HepG2 (cell line): ENCODE data around the gene ZC3H12A. TPM values are rescaled to one million over a fixed set of nuclear protein-coding genes. Genes with fewer than 3 reads are reported as not detected.

Experiments
- HHEX ChIP-seq: IDR thresholded peaks from 2 replicates; pipeline ENCODE4 v1.6.1; 2016; ENCODE audit warnings: control low read depth
- HNF4A ChIP-seq: sonication (generic); formaldehyde crosslinking; IDR thresholded peaks from 2 replicates; pipeline ENCODE4 v1.4.0; 2020; ENCODE audit warnings: missing genetic modification reagents
- KDM6A ChIP-seq: IDR thresholded peaks from 2 replicates; pipeline ENCODE4 v1.6.1; 2016; ENCODE audit warnings: low read depth
- NFKBIZ ChIP-seq: IDR thresholded peaks from 2 replicates; pipeline ENCODE4 v1.6.1; 2018; ENCODE audit warnings: missing genetic modification reagents, missing compliant biosample characterization
- POLR2A ChIP-seq, 2 experiments: IDR thresholded peaks; 2 replicates each; pipeline ENCODE4 v1.6.1; 2011; ENCODE audit warnings: low read depth in 2 of 2, low read length in 2 of 2, mild to moderate bottlenecking in 1 of 2, moderate library complexity in 1 of 2; ENCODE audit not compliant: insufficient read depth in 1 of 2
- RARG ChIP-seq: sonication (generic); formaldehyde crosslinking; IDR thresholded peaks from 2 replicates; pipeline ENCODE4 v1.4.0; 2020; ENCODE audit warnings: low read depth, mild to moderate bottlenecking, missing genetic modification reagents
- SP2 ChIP-seq: sonication (generic); formaldehyde crosslinking; IDR thresholded peaks from 2 replicates; pipeline ENCODE4 v1.5.1; 2020; ENCODE audit warnings: mild to moderate bottlenecking, missing genetic modification reagents
- STAT5B ChIP-seq: sonication (generic); formaldehyde crosslinking; IDR thresholded peaks from 2 replicates; pipeline ENCODE4 v1.4.0; 2020; ENCODE audit warnings: missing genetic modification reagents
- TBX2 ChIP-seq: sonication (generic); formaldehyde crosslinking; IDR thresholded peaks from 2 replicates; pipeline ENCODE4 v1.5.0; 2020; ENCODE audit warnings: missing genetic modification reagents, mild to moderate bottlenecking, borderline replicate concordance
- TOPORS ChIP-seq: sonication (generic); formaldehyde crosslinking; IDR thresholded peaks from 2 replicates; pipeline ENCODE4 v1.8.0; 2023; ENCODE audit warnings: mild to moderate bottlenecking, missing genetic modification reagents
- U2AF2 ChIP-seq: fragments of 200-400 bp; formaldehyde crosslinking; IDR thresholded peaks from 2 replicates; pipeline ENCODE4 v1.6.1; 2017; ENCODE audit warnings: low read depth, mild to moderate bottlenecking, low read length
- UBTF ChIP-seq: sonication (generic); formaldehyde crosslinking; IDR thresholded peaks from 2 replicates; pipeline ENCODE4 v1.4.0; 2020; ENCODE audit warnings: mild to moderate bottlenecking, missing genetic modification reagents
- ZC3H13 ChIP-seq: sonication (generic); formaldehyde crosslinking; IDR thresholded peaks from 2 replicates; pipeline ENCODE4 v1.8.1; 2023; ENCODE audit warnings: mild to moderate bottlenecking, missing genetic modification reagents, moderate library complexity
- ZNF136 ChIP-seq: sonication (generic); formaldehyde crosslinking; IDR thresholded peaks from 2 replicates; pipeline ENCODE4 v1.8.1; 2022; ENCODE audit warnings: low read depth, mild to moderate bottlenecking, moderate library complexity, missing genetic modification reagents
- ZNF207 ChIP-seq: fragments of 450-650 bp; IDR thresholded peaks from 2 replicates; pipeline ENCODE4 v1.6.1; 2016; ENCODE audit warnings: antibody characterized with exemption, borderline replicate concordance
- ZNF326 ChIP-seq: sonication (generic); formaldehyde crosslinking; IDR thresholded peaks from 2 replicates; pipeline ENCODE4 v1.4.0; 2020; ENCODE audit warnings: missing genetic modification reagents, borderline replicate concordance
- ZNF614 ChIP-seq: IDR thresholded peaks from 2 replicates; pipeline ENCODE4 v1.6.1; 2018; ENCODE audit warnings: missing biosample characterization, missing genetic modification reagents, inconsistent platforms, borderline replicate concordance
- ZNF629 ChIP-seq: sonication (generic); formaldehyde crosslinking; conservative IDR thresholded peaks from 2 replicates; pipeline ENCODE4 v1.5.0; 2020; ENCODE audit warnings: missing genetic modification reagents
- ZSCAN29 ChIP-seq: sonication (generic); formaldehyde crosslinking; conservative IDR thresholded peaks from 2 replicates; pipeline ENCODE4 v1.4.0; 2020; ENCODE audit warnings: mild to moderate bottlenecking, missing genetic modification reagents
- polyA plus RNA-seq, 8 experiments: library from polyadenylated mRNA; depleted of rRNA in 3 of 8; stranded (reverse) in 7 of 8; unstranded in 1 of 8; fragments of >200 nt; fragmentation: Illumina TruSeq in 4 of 8; extraction: Trizol in 4 of 8; gene quantifications; 2 replicates each; pipeline versions ENCODE4 v1.2.1 to v1.2.3, GENCODE V29; 2011 to 2016; ENCODE audit warnings: low read depth in 4 of 8, missing spikeins in 1 of 8, mixed read lengths in 1 of 8; ENCODE audit not compliant: insufficient read depth in 1 of 8
- total RNA-seq, 5 experiments: library from RNA; depleted of rRNA; stranded (reverse); fragments of >200 nt; fragmentation: Illumina TruSeq; extraction: Trizol; gene quantifications; 2 replicates each; pipeline ENCODE4 v1.2.3, GENCODE V29; 2016; ENCODE audit warnings: low read depth in 1 of 5
- TF ChIP-seq, protein P1 (sequence below): conservative IDR thresholded peaks from 2 replicates; pipeline ENCODE4 v1.6.1; 2018; ENCODE audit warnings: missing genetic modification reagents
- TF ChIP-seq, protein P2 (sequence below): sonication (generic); formaldehyde crosslinking; IDR thresholded peaks from 2 replicates; pipeline ENCODE4 v1.4.0; 2020; ENCODE audit warnings: missing genetic modification reagents, borderline replicate concordance
- TF ChIP-seq, protein P3 (sequence below): fragments of 450-650 bp; IDR thresholded peaks from 2 replicates; pipeline ENCODE4 v1.6.1; 2017

ZC3H12A gene
- total and polyA plus RNA-seq, 2 of the 13 experiments (the other 11 are each of a cell fraction or from before 2014, with no cell fraction given), result 6.8 to 13.3 TPM

DNA sequence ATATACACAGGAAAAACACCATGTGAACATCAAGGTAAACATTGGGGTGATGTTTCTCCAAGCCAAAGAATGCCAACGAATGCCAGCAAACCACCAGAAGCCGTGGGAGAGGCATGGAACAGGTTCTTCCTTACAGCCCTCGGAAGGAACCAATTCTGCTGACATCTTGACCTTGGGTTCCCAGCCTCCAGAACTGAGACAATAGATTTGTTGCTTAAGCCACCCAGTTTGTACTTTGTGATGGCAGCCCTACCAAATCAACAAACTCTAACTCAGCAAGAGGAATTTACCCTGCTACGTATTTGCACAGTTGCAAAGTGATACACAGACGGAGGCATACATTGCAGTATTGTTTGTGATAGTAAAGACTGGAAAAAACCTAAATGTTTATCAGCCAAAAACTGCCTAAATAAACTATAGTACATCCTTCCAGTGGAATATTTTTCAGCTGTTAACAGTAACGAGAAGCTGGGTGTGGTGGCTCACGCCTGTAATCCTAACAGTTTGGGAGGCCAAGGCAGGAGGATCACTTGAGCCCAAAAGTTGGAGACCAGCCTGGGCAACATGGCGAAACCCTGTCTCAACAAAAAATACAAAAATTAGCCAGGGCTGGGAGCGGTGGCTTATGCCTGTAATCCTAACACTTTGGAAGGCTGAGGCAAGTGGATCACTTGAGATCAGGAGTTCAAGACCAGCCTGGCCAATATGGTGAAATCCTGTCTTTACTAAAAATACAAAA is 12.5 kb upstream of the ZC3H12A start (continued):
- TF ChIP-seq KDM6A (CRISPR knock-in tag), result 0 out of 2 replicates have a peak, but pooled peaks have one; percentile 27
- TF ChIP-seq, protein P1, sequence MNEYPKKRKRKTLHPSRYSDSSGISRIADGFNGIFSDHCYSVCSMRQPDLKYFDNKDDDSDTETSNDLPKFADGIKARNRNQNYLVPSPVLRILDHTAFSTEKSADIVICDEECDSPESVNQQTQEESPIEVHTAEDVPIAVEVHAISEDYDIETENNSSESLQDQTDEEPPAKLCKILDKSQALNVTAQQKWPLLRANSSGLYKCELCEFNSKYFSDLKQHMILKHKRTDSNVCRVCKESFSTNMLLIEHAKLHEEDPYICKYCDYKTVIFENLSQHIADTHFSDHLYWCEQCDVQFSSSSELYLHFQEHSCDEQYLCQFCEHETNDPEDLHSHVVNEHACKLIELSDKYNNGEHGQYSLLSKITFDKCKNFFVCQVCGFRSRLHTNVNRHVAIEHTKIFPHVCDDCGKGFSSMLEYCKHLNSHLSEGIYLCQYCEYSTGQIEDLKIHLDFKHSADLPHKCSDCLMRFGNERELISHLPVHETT, result no peak
- TF ChIP-seq STAT5B (CRISPR knock-in tag), result no peak
- TF ChIP-seq, protein P2, sequence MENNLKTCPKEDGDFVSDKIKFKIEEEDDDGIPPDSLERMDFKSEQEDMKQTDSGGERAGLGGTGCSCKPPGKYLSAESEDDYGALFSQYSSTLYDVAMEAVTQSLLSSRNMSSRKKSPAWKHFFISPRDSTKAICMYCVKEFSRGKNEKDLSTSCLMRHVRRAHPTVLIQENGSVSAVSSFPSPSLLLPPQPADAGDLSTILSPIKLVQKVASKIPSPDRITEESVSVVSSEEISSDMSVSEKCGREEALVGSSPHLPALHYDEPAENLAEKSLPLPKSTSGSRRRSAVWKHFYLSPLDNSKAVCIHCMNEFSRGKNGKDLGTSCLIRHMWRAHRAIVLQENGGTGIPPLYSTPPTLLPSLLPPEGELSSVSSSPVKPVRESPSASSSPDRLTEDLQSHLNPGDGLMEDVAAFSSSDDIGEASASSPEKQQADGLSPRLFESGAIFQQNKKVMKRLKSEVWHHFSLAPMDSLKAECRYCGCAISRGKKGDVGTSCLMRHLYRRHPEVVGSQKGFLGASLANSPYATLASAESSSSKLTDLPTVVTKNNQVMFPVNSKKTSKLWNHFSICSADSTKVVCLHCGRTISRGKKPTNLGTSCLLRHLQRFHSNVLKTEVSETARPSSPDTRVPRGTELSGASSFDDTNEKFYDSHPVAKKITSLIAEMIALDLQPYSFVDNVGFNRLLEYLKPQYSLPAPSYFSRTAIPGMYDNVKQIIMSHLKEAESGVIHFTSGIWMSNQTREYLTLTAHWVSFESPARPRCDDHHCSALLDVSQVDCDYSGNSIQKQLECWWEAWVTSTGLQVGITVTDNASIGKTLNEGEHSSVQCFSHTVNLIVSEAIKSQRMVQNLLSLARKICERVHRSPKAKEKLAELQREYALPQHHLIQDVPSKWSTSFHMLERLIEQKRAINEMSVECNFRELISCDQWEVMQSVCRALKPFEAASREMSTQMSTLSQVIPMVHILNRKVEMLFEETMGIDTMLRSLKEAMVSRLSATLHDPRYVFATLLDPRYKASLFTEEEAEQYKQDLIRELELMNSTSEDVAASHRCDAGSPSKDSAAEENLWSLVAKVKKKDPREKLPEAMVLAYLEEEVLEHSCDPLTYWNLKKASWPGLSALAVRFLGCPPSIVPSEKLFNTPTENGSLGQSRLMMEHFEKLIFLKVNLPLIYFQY (CRISPR knock-in tag), result no peak
- no peak for TF ChIP-seq POLR2A (IDR thresholded peaks at IDR 0.05; ENCODE audit: insufficient read depth in 1 of 2, low read depth in 2 of 2, low read length in 2 of 2)
- TF ChIP-seq ZNF136 (CRISPR knock-in tag), result no peak
- TF ChIP-seq U2AF2, result no peak
- TF ChIP-seq ZNF614 (CRISPR knock-in tag), result no peak
- no peak for TF ChIP-seq ZNF207
- no peak for TF ChIP-seq SP2 (CRISPR knock-in tag)
- no peak for TF ChIP-seq UBTF
- no peak for TF ChIP-seq ZC3H13 (CRISPR knock-in tag)
- TF ChIP-seq TOPORS (CRISPR knock-in tag), result no peak
- no peak for TF ChIP-seq RARG (CRISPR knock-in tag)
- no peak for TF ChIP-seq NFKBIZ (CRISPR knock-in tag)
- no peak for TF ChIP-seq TBX2
- TF ChIP-seq, protein P3, sequence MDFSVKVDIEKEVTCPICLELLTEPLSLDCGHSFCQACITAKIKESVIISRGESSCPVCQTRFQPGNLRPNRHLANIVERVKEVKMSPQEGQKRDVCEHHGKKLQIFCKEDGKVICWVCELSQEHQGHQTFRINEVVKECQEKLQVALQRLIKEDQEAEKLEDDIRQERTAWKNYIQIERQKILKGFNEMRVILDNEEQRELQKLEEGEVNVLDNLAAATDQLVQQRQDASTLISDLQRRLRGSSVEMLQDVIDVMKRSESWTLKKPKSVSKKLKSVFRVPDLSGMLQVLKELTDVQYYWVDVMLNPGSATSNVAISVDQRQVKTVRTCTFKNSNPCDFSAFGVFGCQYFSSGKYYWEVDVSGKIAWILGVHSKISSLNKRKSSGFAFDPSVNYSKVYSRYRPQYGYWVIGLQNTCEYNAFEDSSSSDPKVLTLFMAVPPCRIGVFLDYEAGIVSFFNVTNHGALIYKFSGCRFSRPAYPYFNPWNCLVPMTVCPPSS, result no peak
- no peak for TF ChIP-seq ZNF326 (CRISPR knock-in tag)
- TF ChIP-seq HNF4A (CRISPR knock-in tag), result peak; percentile 38
- TF ChIP-seq HHEX, result no peak
- TF ChIP-seq ZNF629 (CRISPR knock-in tag), result no peak
- TF ChIP-seq ZSCAN29 (CRISPR knock-in tag), result no peak
